ENCODE measurements around the gene PDIA2.
"Not testable (repeated sequence)": the region's sequence is repeated elsewhere in the genome, so short reads cannot be mapped to it uniquely, and the experiment has no call there.

PDIA2 gene

DNA sequence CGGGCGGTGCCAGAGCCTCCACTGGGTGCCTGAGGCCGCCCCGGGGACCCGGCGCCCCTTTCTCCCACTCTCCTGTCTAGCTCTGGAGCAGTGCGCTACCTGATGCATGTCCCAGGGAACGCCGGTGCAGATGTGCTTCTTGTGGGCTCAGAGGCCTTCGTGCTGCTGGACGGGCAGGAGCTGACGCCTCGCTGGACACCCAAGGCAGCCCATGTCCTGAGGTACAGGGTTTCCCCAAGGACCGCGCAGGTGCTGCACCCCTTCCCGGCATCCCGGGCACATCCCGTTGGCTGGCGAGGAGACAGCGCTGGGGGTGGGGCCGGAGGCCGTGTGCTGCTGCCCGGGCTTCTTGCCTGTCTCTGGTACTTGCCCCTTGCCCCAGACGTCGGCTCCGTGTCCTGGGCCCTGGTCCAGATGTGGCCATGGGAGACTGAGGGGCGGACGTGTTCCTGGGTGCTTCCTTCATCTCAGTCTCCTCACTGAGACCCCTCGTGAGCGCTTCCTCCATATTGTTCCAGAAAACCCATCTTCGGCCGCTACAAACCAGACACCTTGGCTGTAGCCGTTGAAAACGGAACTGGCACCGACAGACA, 19.7 kb upstream of the PDIA2 start:
- TF ChIP-seq CTCF (IDR thresholded peaks at IDR 0.05; ENCODE audit: borderline replicate concordance, control extremely low read depth, extremely low read depth, insufficient read depth, missing control alignments): no peak
- in situ Hi-C loops (cut with MboI; ENCODE audit: low sequenced_read_pairs, unreplicated experiment): no loop called here
- DNase-seq (ENCODE audit: low spot score): no peak

DNA sequence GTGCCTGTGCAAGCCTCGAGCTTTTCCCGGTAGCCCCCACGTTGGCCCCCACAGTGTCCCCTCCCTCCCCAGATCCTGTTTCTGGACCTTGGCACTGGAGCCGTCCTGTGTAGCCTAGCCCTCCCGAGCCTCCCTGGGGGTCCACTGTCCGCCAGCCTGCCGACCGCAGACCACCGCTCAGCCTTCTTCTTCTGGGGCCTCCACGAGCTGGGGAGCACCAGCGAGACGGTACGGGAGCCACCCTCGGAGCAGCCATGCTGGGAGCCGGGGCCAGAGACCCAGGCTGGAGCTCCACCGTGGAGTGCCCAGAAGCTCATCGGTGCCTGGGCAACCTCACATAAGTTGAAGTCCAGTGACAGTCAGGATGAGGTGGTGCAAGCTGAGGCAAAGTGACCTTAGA, 19.0 kb upstream of the PDIA2 start:
- no peak for TF ChIP-seq CTCF (IDR thresholded peaks at IDR 0.05; ENCODE audit: borderline replicate concordance, control extremely low read depth, extremely low read depth, insufficient read depth, missing control alignments)
- in situ Hi-C loops (cut with MboI; ENCODE audit: low sequenced_read_pairs, unreplicated experiment): no loop called here
- DNase-seq (ENCODE audit: low spot score): no peak

- no peak for DNase-seq (ENCODE audit: low spot score)
- in situ Hi-C loops (cut with MboI; ENCODE audit: low sequenced_read_pairs, unreplicated experiment): no loop called here
- no peak for TF ChIP-seq CTCF (IDR thresholded peaks at IDR 0.05; ENCODE audit: borderline replicate concordance, control extremely low read depth, extremely low read depth, insufficient read depth, missing control alignments)
Measured at GRCh38 chr16:264440-264951, 18.5 kb upstream of the PDIA2 start.

DNA sequence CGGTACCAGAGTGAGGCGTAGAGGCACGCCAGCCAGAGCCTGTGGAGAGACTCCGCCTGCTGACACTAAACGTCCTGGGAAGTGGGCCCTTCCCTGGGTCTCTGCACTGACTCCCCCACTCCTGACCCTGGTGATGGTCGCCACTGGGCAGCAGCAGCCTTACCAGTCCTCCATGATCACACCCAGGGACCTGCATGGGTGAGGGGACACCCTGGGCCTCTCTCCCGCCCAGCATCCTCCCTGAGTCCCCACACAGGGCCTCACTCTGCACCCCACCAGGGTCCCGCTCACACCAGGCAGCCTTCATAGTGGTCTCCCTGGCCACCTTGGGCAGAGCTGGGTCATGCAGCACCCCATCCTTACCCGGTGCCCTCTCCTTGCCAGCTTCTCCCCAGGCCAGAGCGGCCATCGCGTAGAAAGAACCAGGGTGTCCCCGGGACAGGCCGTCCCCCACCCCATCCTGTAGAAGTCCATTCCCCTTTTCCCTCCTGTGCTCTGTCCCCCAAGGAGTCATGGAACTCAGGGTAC, 17.9 kb upstream of the PDIA2 start:
- in situ Hi-C loops (cut with MboI; ENCODE audit: low sequenced_read_pairs, unreplicated experiment): no loop called here
- TF ChIP-seq CTCF (IDR thresholded peaks at IDR 0.05; ENCODE audit: borderline replicate concordance, control extremely low read depth, extremely low read depth, insufficient read depth, missing control alignments): no peak
- DNase-seq (ENCODE audit: low spot score): no peak

GRCh38 chr16:265711-266110, 17.3 kb upstream of the PDIA2 start:
- DNase-seq (ENCODE audit: low spot score): no peak
- in situ Hi-C loops (cut with MboI; ENCODE audit: low sequenced_read_pairs, unreplicated experiment): no loop called here
- no peak for TF ChIP-seq CTCF (IDR thresholded peaks at IDR 0.05; ENCODE audit: borderline replicate concordance, control extremely low read depth, extremely low read depth, insufficient read depth, missing control alignments)

GRCh38 chr16:266258-267164, 16.5 kb upstream of the PDIA2 start:
- in situ Hi-C loops (cut with MboI; ENCODE audit: low sequenced_read_pairs, unreplicated experiment): no loop called here
- no peak for DNase-seq (ENCODE audit: low spot score)
- no peak for TF ChIP-seq CTCF (IDR thresholded peaks at IDR 0.05; ENCODE audit: borderline replicate concordance, control extremely low read depth, extremely low read depth, insufficient read depth, missing control alignments)

DNA sequence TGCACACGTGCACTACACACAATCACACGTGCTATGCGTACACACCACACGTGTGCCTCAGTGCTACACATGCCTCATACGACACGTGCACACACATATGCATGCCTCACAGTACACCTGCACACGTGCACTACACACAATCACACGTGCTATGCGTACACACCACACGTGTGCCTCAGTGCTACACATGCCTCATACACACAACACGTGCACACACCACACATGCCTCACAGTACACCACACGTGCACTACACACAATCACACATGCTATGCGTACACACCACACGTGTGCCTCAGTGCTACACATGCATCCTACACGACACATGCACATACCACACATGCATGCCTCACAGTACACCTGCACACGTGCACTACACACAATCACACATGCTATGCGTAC, 15.4 kb upstream of the PDIA2 start:
- DNase-seq (ENCODE audit: low spot score); in situ Hi-C loops (cut with MboI; ENCODE audit: low sequenced_read_pairs, unreplicated experiment): not testable (repeated sequence)
